Measurements from ENCODE around the gene PLG. TPM values are rescaled to one million over a fixed set of nuclear protein-coding genes. Genes with fewer than 3 reads are reported as not detected.
"Not testable (repeated sequence)": the region's sequence is repeated elsewhere in the genome, so short reads cannot be mapped to it uniquely, and the experiment has no call there.

The PLG gene
- total RNA-seq, 1 experiment from 2014 or later, result 0.57 TPM

GRCh38 chr6:160697826-160698225, 4.2 kb upstream of the PLG start:
- no peaks in the 10 kb centered on the region for H3K36me3 ChIP-seq (ENCODE audit: control insufficient read depth, insufficient read depth, low read length)
- intact Hi-C loops (cut with micrococcal nuclease; ENCODE audit: unreplicated experiment) (no loop called here), in situ Hi-C loops (cut with HindIII; ENCODE audit: low pct_unique_long_range_greater_than_20kb, low sequenced_read_pairs) (no loop called here)
- H3K4me3 ChIP-seq (ENCODE audit: low read depth in 2 of 2, low read length in 2 of 2), result no peak overlapping the region
- DNase-seq (ENCODE audit: low read depth, low spot score) (no peak), ATAC-seq (no peak)
- H3K4me1 ChIP-seq (ENCODE audit: control insufficient read depth, insufficient read depth, low read length), result no peaks in the 10 kb centered on the region
- no peaks in the 10 kb centered on the region for H3K27me3 ChIP-seq (ENCODE audit: control insufficient read depth, insufficient read depth, low read length)
- POLR2A ChIA-PET, result no interaction called here
- CTCF ChIA-PET, result no interaction called here
- TF ChIP-seq SIN3A (IDR thresholded peaks at IDR 0.05; ENCODE audit: borderline replicate concordance, insufficient read depth, low read depth, low read length), result no peak
- no peak for TF ChIP-seq REST (IDR thresholded peaks at IDR 0.05; ENCODE audit: insufficient read depth in 1 of 2, low read depth in 2 of 2, low read length in 1 of 2)
- TF ChIP-seq CTCF (IDR thresholded peaks at IDR 0.05), result no peak
- TF ChIP-seq POLR2AphosphoS5 (IDR thresholded peaks at IDR 0.05; ENCODE audit: low read depth, low read length), result no peak
- TF ChIP-seq TCF7L2 (IDR thresholded peaks at IDR 0.05; ENCODE audit: low read depth, low read length), result no peak
- no peaks in the 10 kb centered on the region for H3K9me3 ChIP-seq (ENCODE audit: control insufficient read depth, insufficient read depth, low read depth, low read length)
- BruUV-seq (replicated peaks), result no TSS peak
- H3K27ac ChIP-seq (ENCODE audit: low read length), result no peak overlapping the region

GRCh38 chr6:160704688-160705087, 2.6 kb downstream of the PLG start:
- H3K9me3 ChIP-seq (ENCODE audit: control insufficient read depth, insufficient read depth, low read depth, low read length); BruUV-seq (replicated peaks); H3K4me3 ChIP-seq (ENCODE audit: low read depth in 2 of 2, low read length in 2 of 2); CTCF ChIA-PET; intact Hi-C loops (cut with micrococcal nuclease; ENCODE audit: unreplicated experiment); ATAC-seq; H3K36me3 ChIP-seq (ENCODE audit: control insufficient read depth, insufficient read depth, low read length); H3K27me3 ChIP-seq (ENCODE audit: control insufficient read depth, insufficient read depth, low read length); POLR2A ChIA-PET; DNase-seq (ENCODE audit: low read depth, low spot score); H3K4me1 ChIP-seq (ENCODE audit: control insufficient read depth, insufficient read depth, low read length); in situ Hi-C loops (cut with HindIII; ENCODE audit: low pct_unique_long_range_greater_than_20kb, low sequenced_read_pairs); H3K27ac ChIP-seq (ENCODE audit: low read length): not testable (repeated sequence)

- intact Hi-C loops (cut with micrococcal nuclease; ENCODE audit: unreplicated experiment); ATAC-seq; H3K27me3 ChIP-seq (ENCODE audit: control insufficient read depth, insufficient read depth, low read length); H3K27ac ChIP-seq (ENCODE audit: low read length); H3K9me3 ChIP-seq (ENCODE audit: control insufficient read depth, insufficient read depth, low read depth, low read length); CTCF ChIA-PET; DNase-seq (ENCODE audit: low read depth, low spot score); H3K4me3 ChIP-seq (ENCODE audit: low read depth in 2 of 2, low read length in 2 of 2); BruUV-seq (replicated peaks); H3K36me3 ChIP-seq (ENCODE audit: control insufficient read depth, insufficient read depth, low read length); POLR2A ChIA-PET; in situ Hi-C loops (cut with HindIII; ENCODE audit: low pct_unique_long_range_greater_than_20kb, low sequenced_read_pairs); H3K4me1 ChIP-seq (ENCODE audit: control insufficient read depth, insufficient read depth, low read length): not testable (repeated sequence)
Measured at GRCh38 chr6:160708993-160709392, 6.9 kb downstream of the PLG start.

All from Panc1 (cell line).